Liver (tissue), 9 donors: ENCODE data around the gene FOXO3. TPM values are rescaled to one million over a fixed set of nuclear protein-coding genes. Genes with fewer than 3 reads are reported as not detected.

Experiments
- DNase-seq: peaks from one replicate; pipeline ENCODE4 v3.0.0-alpha.2; 2017; ENCODE audit warnings: low spot score
- H3K27ac ChIP-seq, 2 donors: one replicate each; pipeline ENCODE4 v1.7.0; 2013; ENCODE audit warnings: inconsistent platforms in 2 of 2, low read length in 2 of 2, control low read depth in 1 of 2, low read depth in 1 of 2, mild to moderate bottlenecking in 1 of 2
- H3K27me3 ChIP-seq, 4 donors: one replicate each; pipeline versions ENCODE4 v1.6.1 to v1.7.0; 2013; ENCODE audit warnings: low read length in 3 of 4, inconsistent platforms in 1 of 4, mild to moderate bottlenecking in 1 of 4, moderate library complexity in 1 of 4; ENCODE audit not compliant: control insufficient read depth in 4 of 4, insufficient read depth in 4 of 4
- H3K36me3 ChIP-seq, 4 donors: one replicate each; pipeline versions ENCODE4 v1.6.1 to v1.7.0; 2013; ENCODE audit warnings: low read length in 3 of 4, mild to moderate bottlenecking in 3 of 4, low read depth in 1 of 4, moderate library complexity in 1 of 4; ENCODE audit not compliant: control insufficient read depth in 4 of 4, insufficient read depth in 3 of 4
- H3K4me1 ChIP-seq, 4 donors: one replicate each; pipeline versions ENCODE4 v1.6.1 to v1.7.0; 2013; ENCODE audit warnings: low read length in 3 of 4, mild to moderate bottlenecking in 3 of 4, moderate library complexity in 1 of 4; ENCODE audit not compliant: control insufficient read depth in 4 of 4, insufficient read depth in 4 of 4
- H3K4me3 ChIP-seq, 3 donors: one replicate each; pipeline versions ENCODE4 v1.6.1 to v1.7.0; 2013; ENCODE audit warnings: low read length in 3 of 3, control low read depth in 1 of 3, low read depth in 1 of 3, mild to moderate bottlenecking in 1 of 3
- H3K9ac ChIP-seq, 2 donors: one replicate each; pipeline ENCODE4 v1.7.0; 2013; ENCODE audit warnings: low read length in 2 of 2, mild to moderate bottlenecking in 2 of 2, moderate library complexity in 2 of 2, control low read depth in 1 of 2, low read depth in 1 of 2
- H3K9me3 ChIP-seq, 4 donors: one replicate each; pipeline versions ENCODE4 v1.6.1 to v1.7.0; 2013; ENCODE audit warnings: low read length in 3 of 4; ENCODE audit not compliant: control insufficient read depth in 4 of 4
- EGR1 ChIP-seq, 2 donors: IDR thresholded peaks; 2 replicates each; pipeline ENCODE4 v1.6.1; 2016 to 2018; ENCODE audit warnings: antibody characterized with exemption in 2 of 2, low read depth in 2 of 2
- FOXA2 ChIP-seq: IDR thresholded peaks from 2 replicates; pipeline ENCODE4 v1.6.1; 2016; ENCODE audit warnings: antibody characterized with exemption
- GABPA ChIP-seq, 2 donors: IDR thresholded peaks in 1 of 2; conservative IDR thresholded peaks in 1 of 2; 2 replicates each; pipeline ENCODE4 v1.6.1; 2016; ENCODE audit warnings: antibody characterized with exemption in 2 of 2, mild to moderate bottlenecking in 1 of 2, moderate library complexity in 1 of 2
- HNF4A ChIP-seq, 2 donors: conservative IDR thresholded peaks; 2 replicates each; pipeline ENCODE4 v1.6.1; 2016; ENCODE audit warnings: antibody characterized with exemption in 2 of 2, mild to moderate bottlenecking in 2 of 2
- HNF4G ChIP-seq: IDR thresholded peaks from 2 replicates; pipeline ENCODE4 v1.6.1; 2016; ENCODE audit warnings: antibody characterized with exemption
- JUND ChIP-seq, 2 donors: IDR thresholded peaks; 2 replicates each; pipeline ENCODE4 v1.6.1; 2016; ENCODE audit warnings: antibody characterized with exemption in 2 of 2
- NR2F2 ChIP-seq: IDR thresholded peaks from 2 replicates; pipeline ENCODE4 v1.6.1; 2016; ENCODE audit warnings: antibody characterized with exemption
- RAD21 ChIP-seq, 2 donors: IDR thresholded peaks; 2 replicates each; pipeline ENCODE4 v1.6.1; 2016; ENCODE audit warnings: antibody characterized with exemption in 2 of 2, mild to moderate bottlenecking in 2 of 2
- RXRA ChIP-seq, 2 donors: IDR thresholded peaks; 2 replicates each; pipeline ENCODE4 v1.6.1; 2017 to 2018; ENCODE audit warnings: antibody characterized with exemption in 2 of 2, mild to moderate bottlenecking in 1 of 2
- SP1 ChIP-seq: IDR thresholded peaks from 2 replicates; pipeline ENCODE4 v1.6.1; 2018; ENCODE audit warnings: antibody characterized with exemption, mild to moderate bottlenecking
- TAF1 ChIP-seq: conservative IDR thresholded peaks from 2 replicates; pipeline ENCODE4 v1.6.1; 2016; ENCODE audit warnings: antibody characterized with exemption, mild to moderate bottlenecking
- YY1 ChIP-seq: IDR thresholded peaks from 2 replicates; pipeline ENCODE4 v1.6.1; 2016; ENCODE audit warnings: antibody characterized with exemption, mild to moderate bottlenecking
- WGBS: extraction: QIAGEN DNeasy Blood & Tissue Kit; methylation state at CpG from one replicate; pipeline ENCODE4 v1.1.7; 2013; 5-methylcytosine and 5-hydroxymethylcytosine counted together
- polyA plus RNA-seq, 2 donors: library from polyadenylated mRNA; stranded (reverse) in 1 of 2; unstranded in 1 of 2; fragments of 200-250 nt in 1 of 2; fragments of >200 nt in 1 of 2; fragmentation: Nextera tagmentation in 1 of 2; extraction: Ambion mirVana in 1 of 2; gene quantifications; one replicate each; pipeline versions ENCODE4 v1.2.1 to v1.2.3, GENCODE V29; 2013 to 2015
- total RNA-seq, 2 donors: library from RNA; depleted of rRNA; stranded (reverse); fragments of >200 nt; gene quantifications; one replicate each; pipeline ENCODE4 v1.2.3, GENCODE V29; 2014
- TF ChIP-seq, protein P1 (sequence below): IDR thresholded peaks from 2 replicates; pipeline ENCODE4 v1.6.1; 2016; ENCODE audit warnings: antibody characterized with exemption
- TF ChIP-seq, protein P2 (sequence below): fragments of 150-350 bp; IDR thresholded peaks from 2 replicates; pipeline ENCODE4 v1.5.1; 2017; ENCODE audit warnings: improper control_type of control experiment, low read depth, low read length; ENCODE audit not compliant: missing input control
- TF ChIP-seq, protein P3 (sequence below): IDR thresholded peaks from 2 replicates; pipeline ENCODE4 v1.6.1; 2016; ENCODE audit warnings: antibody characterized with exemption
- TF ChIP-seq, protein P4 (sequence below): IDR thresholded peaks from 2 replicates; pipeline ENCODE4 v1.6.1; 2016; ENCODE audit warnings: antibody characterized with exemption, mild to moderate bottlenecking
- donor health status: healthy.
- donor health status: healthy.
- donor health status: healthy.
- donor health status: healthy.
- donor health status: healthy.

The FOXO3 gene
- total and polyA plus RNA-seq, 4 donors: 6.0 to 72.2 (median 17.3) TPM

DNA sequence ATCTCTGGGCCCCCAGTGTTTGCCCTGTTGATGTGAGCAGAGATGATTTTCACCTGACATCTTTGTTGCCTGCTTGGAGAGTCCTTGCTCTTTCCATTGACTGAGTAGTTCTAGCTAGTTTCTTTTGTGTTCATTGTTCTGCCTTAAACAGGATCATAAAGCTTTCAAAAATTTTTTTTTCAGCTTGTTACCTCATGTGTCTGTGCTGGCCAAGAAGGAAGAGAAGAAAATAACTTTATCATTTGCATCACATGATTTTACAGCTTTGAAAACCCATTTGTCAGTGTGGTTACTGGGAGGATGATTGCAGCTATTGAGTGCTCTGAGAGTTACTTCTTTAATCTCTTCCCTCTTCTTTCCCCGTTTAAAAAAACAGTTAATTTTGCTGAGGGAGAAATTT is 16.0 kb downstream of the FOXO3 start:
- Histone ChIP-seq H3K36me3 (peaks cover 0 to 8% (median 2%) of the 10 kb centered on the region in 4 donors), H3K27me3 (no peaks in the 10 kb centered on the region), H3K4me3 (no peak overlapping the region), H3K9ac (no peak overlapping the region), H3K9me3 (no peaks in the 10 kb centered on the region), H3K4me1 (peaks cover 6 to 65% (median 49%) of the 10 kb centered on the region in 4 donors), H3K27ac (no peak overlapping the region)
- TF ChIP-seq, protein P1, sequence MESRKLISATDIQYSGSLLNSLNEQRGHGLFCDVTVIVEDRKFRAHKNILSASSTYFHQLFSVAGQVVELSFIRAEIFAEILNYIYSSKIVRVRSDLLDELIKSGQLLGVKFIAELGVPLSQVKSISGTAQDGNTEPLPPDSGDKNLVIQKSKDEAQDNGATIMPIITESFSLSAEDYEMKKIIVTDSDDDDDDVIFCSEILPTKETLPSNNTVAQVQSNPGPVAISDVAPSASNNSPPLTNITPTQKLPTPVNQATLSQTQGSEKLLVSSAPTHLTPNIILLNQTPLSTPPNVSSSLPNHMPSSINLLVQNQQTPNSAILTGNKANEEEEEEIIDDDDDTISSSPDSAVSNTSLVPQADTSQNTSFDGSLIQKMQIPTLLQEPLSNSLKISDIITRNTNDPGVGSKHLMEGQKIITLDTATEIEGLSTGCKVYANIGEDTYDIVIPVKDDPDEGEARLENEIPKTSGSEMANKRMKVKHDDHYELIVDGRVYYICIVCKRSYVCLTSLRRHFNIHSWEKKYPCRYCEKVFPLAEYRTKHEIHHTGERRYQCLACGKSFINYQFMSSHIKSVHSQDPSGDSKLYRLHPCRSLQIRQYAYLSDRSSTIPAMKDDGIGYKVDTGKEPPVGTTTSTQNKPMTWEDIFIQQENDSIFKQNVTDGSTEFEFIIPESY: no peak
- TF ChIP-seq RXRA (IDR thresholded peaks at IDR 0.05): no peak
- no peak for TF ChIP-seq YY1
- no peak for TF ChIP-seq SP1
- TF ChIP-seq EGR1 (IDR thresholded peaks at IDR 0.05; ENCODE audit: low read depth in 2 of 2): no peak
- TF ChIP-seq FOXA2: no peak
- no peak for TF ChIP-seq GABPA (IDR thresholded peaks at IDR 0.05 in 1 of 2, conservative IDR thresholded peaks at IDR 0.05 in 1 of 2)
- TF ChIP-seq JUND (IDR thresholded peaks at IDR 0.05): no peak
- TF ChIP-seq, protein P2, sequence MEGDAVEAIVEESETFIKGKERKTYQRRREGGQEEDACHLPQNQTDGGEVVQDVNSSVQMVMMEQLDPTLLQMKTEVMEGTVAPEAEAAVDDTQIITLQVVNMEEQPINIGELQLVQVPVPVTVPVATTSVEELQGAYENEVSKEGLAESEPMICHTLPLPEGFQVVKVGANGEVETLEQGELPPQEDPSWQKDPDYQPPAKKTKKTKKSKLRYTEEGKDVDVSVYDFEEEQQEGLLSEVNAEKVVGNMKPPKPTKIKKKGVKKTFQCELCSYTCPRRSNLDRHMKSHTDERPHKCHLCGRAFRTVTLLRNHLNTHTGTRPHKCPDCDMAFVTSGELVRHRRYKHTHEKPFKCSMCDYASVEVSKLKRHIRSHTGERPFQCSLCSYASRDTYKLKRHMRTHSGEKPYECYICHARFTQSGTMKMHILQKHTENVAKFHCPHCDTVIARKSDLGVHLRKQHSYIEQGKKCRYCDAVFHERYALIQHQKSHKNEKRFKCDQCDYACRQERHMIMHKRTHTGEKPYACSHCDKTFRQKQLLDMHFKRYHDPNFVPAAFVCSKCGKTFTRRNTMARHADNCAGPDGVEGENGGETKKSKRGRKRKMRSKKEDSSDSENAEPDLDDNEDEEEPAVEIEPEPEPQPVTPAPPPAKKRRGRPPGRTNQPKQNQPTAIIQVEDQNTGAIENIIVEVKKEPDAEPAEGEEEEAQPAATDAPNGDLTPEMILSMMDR: no peak
- TF ChIP-seq HNF4A (conservative IDR thresholded peaks at IDR 0.05): no peak
- no peak for TF ChIP-seq RAD21 (IDR thresholded peaks at IDR 0.05)
- TF ChIP-seq, protein P3, sequence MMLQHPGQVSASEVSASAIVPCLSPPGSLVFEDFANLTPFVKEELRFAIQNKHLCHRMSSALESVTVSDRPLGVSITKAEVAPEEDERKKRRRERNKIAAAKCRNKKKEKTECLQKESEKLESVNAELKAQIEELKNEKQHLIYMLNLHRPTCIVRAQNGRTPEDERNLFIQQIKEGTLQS: no peak
- TF ChIP-seq, protein P4, sequence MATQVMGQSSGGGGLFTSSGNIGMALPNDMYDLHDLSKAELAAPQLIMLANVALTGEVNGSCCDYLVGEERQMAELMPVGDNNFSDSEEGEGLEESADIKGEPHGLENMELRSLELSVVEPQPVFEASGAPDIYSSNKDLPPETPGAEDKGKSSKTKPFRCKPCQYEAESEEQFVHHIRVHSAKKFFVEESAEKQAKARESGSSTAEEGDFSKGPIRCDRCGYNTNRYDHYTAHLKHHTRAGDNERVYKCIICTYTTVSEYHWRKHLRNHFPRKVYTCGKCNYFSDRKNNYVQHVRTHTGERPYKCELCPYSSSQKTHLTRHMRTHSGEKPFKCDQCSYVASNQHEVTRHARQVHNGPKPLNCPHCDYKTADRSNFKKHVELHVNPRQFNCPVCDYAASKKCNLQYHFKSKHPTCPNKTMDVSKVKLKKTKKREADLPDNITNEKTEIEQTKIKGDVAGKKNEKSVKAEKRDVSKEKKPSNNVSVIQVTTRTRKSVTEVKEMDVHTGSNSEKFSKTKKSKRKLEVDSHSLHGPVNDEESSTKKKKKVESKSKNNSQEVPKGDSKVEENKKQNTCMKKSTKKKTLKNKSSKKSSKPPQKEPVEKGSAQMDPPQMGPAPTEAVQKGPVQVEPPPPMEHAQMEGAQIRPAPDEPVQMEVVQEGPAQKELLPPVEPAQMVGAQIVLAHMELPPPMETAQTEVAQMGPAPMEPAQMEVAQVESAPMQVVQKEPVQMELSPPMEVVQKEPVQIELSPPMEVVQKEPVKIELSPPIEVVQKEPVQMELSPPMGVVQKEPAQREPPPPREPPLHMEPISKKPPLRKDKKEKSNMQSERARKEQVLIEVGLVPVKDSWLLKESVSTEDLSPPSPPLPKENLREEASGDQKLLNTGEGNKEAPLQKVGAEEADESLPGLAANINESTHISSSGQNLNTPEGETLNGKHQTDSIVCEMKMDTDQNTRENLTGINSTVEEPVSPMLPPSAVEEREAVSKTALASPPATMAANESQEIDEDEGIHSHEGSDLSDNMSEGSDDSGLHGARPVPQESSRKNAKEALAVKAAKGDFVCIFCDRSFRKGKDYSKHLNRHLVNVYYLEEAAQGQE: no peak
- no peak for TF ChIP-seq HNF4G
- WGBS: 53% methylated on average over 1 of the region's 1 CpG
- no peak for DNase-seq

DNA sequence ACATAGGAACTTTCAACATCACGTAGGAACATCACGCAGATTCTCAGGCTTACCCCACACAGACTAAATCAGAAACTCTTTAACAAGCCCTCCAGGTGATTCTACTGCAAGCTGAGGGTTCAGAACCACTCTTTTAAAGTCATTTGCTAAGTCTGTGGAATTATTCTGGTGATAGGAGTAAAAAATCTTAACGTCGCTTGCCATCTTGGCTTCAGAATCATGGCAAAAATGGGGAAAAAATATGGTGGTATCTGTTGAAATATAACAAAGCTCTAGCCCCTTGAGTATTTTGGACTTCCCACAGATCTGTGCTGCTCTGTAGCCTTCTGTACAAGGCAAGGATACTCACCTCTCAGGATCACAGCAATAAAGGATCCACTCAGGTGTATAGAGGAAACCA is 17.4 kb downstream of the FOXO3 start:
- TF ChIP-seq RXRA (IDR thresholded peaks at IDR 0.05) (no peak), RAD21 (IDR thresholded peaks at IDR 0.05) (no peak), YY1 (no peak), NR2F2 (no peak), JUND (IDR thresholded peaks at IDR 0.05) (no peak), HNF4A (conservative IDR thresholded peaks at IDR 0.05) (no peak), TAF1 (no peak)
- TF ChIP-seq, protein P4: no peak
- TF ChIP-seq, protein P1: no peak
- no peak overlapping the region for H3K4me3 ChIP-seq
- no peak overlapping the region for H3K9ac ChIP-seq
- no peaks in the 10 kb centered on the region for H3K27me3 ChIP-seq
- H3K9me3 ChIP-seq: no peaks in the 10 kb centered on the region
- 98% methylated on average over 4 of the region's 4 CpGs for WGBS
- no peak overlapping the region for H3K27ac ChIP-seq
- H3K4me1 ChIP-seq: peaks cover 11 to 80% (median 64%) of the 10 kb centered on the region in 4 donors
- peaks cover 0 to 4% (median 0%) of the 10 kb centered on the region in 4 donors for H3K36me3 ChIP-seq
- no peak for DNase-seq
